Panc1 (cell line): Measurements from ENCODE around the gene NAP1L3. TPM values are rescaled to one million over a fixed set of nuclear protein-coding genes. Genes with fewer than 3 reads are reported as not detected.

Experiments
- ATAC-seq: fragments of 200-7000 bp; cut with Tn5 transposase; 2 replicates; pipeline ENCODE4 v1.9.1; 2020; ENCODE audit warnings: mild to moderate bottlenecking, moderate library complexity
- BruUV-seq: library from RNA; stranded (reverse); fragments of 400-500 nt; replicated peaks from 2 replicates; lab custom pipeline; 2021; lab: Mats Ljungman, UMichigan
- CTCF ChIA-PET: fragments of 300-600 bp; sonication (Branson Sonifier 250); formaldehyde crosslinking; loops from one replicate; lab custom pipeline; 2022; ENCODE audit warnings: antibody characterized with exemption; lab: Charles Lee
- POLR2A ChIA-PET: fragments of 300-600 bp; sonication (Branson Sonifier 250); formaldehyde crosslinking; loops from one replicate; lab custom pipeline; 2022; ENCODE audit warnings: antibody characterized with exemption; lab: Charles Lee
- DNase-seq: peaks from one replicate; pipeline ENCODE4 v3.0.0-alpha.2; 2010; ENCODE audit warnings: low read depth, low spot score
- H3K27ac ChIP-seq: 2 replicates; pipeline ENCODE4 v1.5.1; 2011; ENCODE audit warnings: mild to moderate bottlenecking, low read length, inconsistent platforms
- H3K27me3 ChIP-seq: fragments of 200-500 bp; sonication (Bioruptor generic); 2 replicates; pipeline ENCODE4 v1.6.0; 2014; ENCODE audit warnings: low read length, inconsistent platforms; ENCODE audit not compliant: control insufficient read depth, insufficient read depth
- H3K36me3 ChIP-seq: fragments of 200-500 bp; sonication (Bioruptor generic); 2 replicates; pipeline ENCODE4 v1.5.1; 2014; ENCODE audit warnings: inconsistent platforms, mild to moderate bottlenecking, low read length, moderate library complexity; ENCODE audit not compliant: control insufficient read depth, insufficient read depth
- H3K4me1 ChIP-seq: 2 replicates; pipeline ENCODE4 v1.5.1; 2011; ENCODE audit warnings: inconsistent platforms, mild to moderate bottlenecking, low read length, moderate library complexity; ENCODE audit not compliant: control insufficient read depth, insufficient read depth
- H3K4me3 ChIP-seq, 2 experiments: 2 replicates each; pipeline ENCODE4 v1.5.1; 2011 to 2012; ENCODE audit warnings: low read depth in 2 of 2, low read length in 2 of 2, mild to moderate bottlenecking in 2 of 2, inconsistent platforms in 1 of 2, moderate library complexity in 1 of 2
- H3K9me3 ChIP-seq: fragments of 200-500 bp; sonication (Bioruptor generic); 2 replicates; pipeline ENCODE4 v1.5.1; 2014; ENCODE audit warnings: low read depth, mild to moderate bottlenecking, inconsistent platforms, low read length, moderate library complexity; ENCODE audit not compliant: control insufficient read depth, insufficient read depth
- POLR2AphosphoS5 ChIP-seq: IDR thresholded peaks from 2 replicates; pipeline ENCODE4 v1.6.1; 2012; ENCODE audit warnings: mild to moderate bottlenecking, low read depth, low read length, moderate library complexity
- SIN3A ChIP-seq: IDR thresholded peaks from 2 replicates; pipeline ENCODE4 v1.6.1; 2012; ENCODE audit warnings: low read depth, mild to moderate bottlenecking, low read length, moderate library complexity, borderline replicate concordance; ENCODE audit not compliant: insufficient read depth
- TCF7L2 ChIP-seq: IDR thresholded peaks from 2 replicates; pipeline ENCODE4 v1.6.1; 2011; ENCODE audit warnings: mild to moderate bottlenecking, low read depth, low read length, inconsistent platforms
- in situ Hi-C: cut with HindIII; loops from 2 replicates; pipeline ENCODE4 v1.10.0; 2016; ENCODE audit warnings: low sequenced_read_pairs, low pct_unique_long_range_greater_than_20kb
- intact Hi-C: fragments of 100-400 bp; cut with micrococcal nuclease; formaldehyde crosslinking; loops from one replicate; pipeline ENCODE4 v1.10.0; 2022; ENCODE audit not compliant: unreplicated experiment
- total RNA-seq: library from RNA; stranded (reverse); gene quantifications from one replicate; pipeline ENCODE4 v1.2.1, GENCODE V29; 2021; ENCODE audit not compliant: unreplicated experiment
- TF ChIP-seq, protein P1 (sequence below): fragments of 450-650 bp; IDR thresholded peaks from 2 replicates; pipeline ENCODE4 v1.5.1; 2017; ENCODE audit warnings: mild to moderate bottlenecking
- TF ChIP-seq, protein P2 (sequence below), 2 experiments: IDR thresholded peaks; 2 replicates each; pipeline ENCODE4 v1.6.1; 2011 to 2012; ENCODE audit warnings: low read depth in 2 of 2, control low read depth in 1 of 2, low read length in 1 of 2, mild to moderate bottlenecking in 1 of 2, moderate library complexity in 1 of 2; ENCODE audit not compliant: insufficient read depth in 1 of 2

Gene NAP1L3
- total RNA-seq, 1 experiment from 2014 or later = 0.49 TPM

DNA sequence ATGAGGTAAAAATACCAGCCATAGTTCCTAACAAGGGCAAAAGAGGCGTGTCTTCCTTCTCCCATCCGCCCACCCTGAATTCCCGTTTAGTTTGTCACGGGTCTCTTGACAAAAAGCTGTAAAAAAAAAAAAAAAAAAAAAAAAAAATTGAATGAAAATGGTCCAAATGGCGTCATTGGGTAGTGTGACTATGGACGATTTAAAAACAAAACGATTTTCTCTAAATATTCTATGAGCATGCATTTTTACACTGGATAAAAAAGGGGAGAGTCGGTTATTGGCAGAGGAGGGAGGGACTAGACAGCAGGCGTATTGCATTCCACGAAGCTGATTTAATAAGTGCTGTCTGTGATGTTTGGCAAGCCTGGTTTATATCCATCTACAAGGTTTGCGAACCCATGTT is 492 bp upstream of the NAP1L3 start, which contains the start of gene FAM133A:
Gene FAM133A (plus strand): TSS at position 338 of the 403 bp plus-strand sequence. CDS start 35,214 bp downstream, outside the sequence.
- Histone ChIP-seq H3K36me3 (no peaks in the 10 kb centered on the region), H3K4me1 (no peaks in the 10 kb centered on the region), H3K27me3 (no peaks in the 10 kb centered on the region), H3K4me3 (peak within 1 kb of the TSS; percentile 58 to 65), H3K9me3 (no peaks in the 10 kb centered on the region), H3K27ac (no peak within 1 kb of the TSS)
- TF ChIP-seq TCF7L2 = no peak
- no peak for TF ChIP-seq SIN3A
- TF ChIP-seq, protein P1, sequence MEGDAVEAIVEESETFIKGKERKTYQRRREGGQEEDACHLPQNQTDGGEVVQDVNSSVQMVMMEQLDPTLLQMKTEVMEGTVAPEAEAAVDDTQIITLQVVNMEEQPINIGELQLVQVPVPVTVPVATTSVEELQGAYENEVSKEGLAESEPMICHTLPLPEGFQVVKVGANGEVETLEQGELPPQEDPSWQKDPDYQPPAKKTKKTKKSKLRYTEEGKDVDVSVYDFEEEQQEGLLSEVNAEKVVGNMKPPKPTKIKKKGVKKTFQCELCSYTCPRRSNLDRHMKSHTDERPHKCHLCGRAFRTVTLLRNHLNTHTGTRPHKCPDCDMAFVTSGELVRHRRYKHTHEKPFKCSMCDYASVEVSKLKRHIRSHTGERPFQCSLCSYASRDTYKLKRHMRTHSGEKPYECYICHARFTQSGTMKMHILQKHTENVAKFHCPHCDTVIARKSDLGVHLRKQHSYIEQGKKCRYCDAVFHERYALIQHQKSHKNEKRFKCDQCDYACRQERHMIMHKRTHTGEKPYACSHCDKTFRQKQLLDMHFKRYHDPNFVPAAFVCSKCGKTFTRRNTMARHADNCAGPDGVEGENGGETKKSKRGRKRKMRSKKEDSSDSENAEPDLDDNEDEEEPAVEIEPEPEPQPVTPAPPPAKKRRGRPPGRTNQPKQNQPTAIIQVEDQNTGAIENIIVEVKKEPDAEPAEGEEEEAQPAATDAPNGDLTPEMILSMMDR = no peak
- no peak for TF ChIP-seq POLR2AphosphoS5
- TF ChIP-seq, protein P2, sequence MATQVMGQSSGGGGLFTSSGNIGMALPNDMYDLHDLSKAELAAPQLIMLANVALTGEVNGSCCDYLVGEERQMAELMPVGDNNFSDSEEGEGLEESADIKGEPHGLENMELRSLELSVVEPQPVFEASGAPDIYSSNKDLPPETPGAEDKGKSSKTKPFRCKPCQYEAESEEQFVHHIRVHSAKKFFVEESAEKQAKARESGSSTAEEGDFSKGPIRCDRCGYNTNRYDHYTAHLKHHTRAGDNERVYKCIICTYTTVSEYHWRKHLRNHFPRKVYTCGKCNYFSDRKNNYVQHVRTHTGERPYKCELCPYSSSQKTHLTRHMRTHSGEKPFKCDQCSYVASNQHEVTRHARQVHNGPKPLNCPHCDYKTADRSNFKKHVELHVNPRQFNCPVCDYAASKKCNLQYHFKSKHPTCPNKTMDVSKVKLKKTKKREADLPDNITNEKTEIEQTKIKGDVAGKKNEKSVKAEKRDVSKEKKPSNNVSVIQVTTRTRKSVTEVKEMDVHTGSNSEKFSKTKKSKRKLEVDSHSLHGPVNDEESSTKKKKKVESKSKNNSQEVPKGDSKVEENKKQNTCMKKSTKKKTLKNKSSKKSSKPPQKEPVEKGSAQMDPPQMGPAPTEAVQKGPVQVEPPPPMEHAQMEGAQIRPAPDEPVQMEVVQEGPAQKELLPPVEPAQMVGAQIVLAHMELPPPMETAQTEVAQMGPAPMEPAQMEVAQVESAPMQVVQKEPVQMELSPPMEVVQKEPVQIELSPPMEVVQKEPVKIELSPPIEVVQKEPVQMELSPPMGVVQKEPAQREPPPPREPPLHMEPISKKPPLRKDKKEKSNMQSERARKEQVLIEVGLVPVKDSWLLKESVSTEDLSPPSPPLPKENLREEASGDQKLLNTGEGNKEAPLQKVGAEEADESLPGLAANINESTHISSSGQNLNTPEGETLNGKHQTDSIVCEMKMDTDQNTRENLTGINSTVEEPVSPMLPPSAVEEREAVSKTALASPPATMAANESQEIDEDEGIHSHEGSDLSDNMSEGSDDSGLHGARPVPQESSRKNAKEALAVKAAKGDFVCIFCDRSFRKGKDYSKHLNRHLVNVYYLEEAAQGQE (IDR thresholded peaks at IDR 0.05; ENCODE audit: insufficient read depth in 1 of 2, low read depth in 2 of 2, low read length in 1 of 2) = no peak
- ATAC-seq (peak; percentile 30; the same call in 1 of the 2 replicates), DNase-seq (no peak)
- no TSS peak for BruUV-seq
- ChIA-PET POLR2A (no interaction called here), CTCF (no interaction called here)
- intact Hi-C loops (no loop called here), in situ Hi-C loops (no loop called here)

DNA sequence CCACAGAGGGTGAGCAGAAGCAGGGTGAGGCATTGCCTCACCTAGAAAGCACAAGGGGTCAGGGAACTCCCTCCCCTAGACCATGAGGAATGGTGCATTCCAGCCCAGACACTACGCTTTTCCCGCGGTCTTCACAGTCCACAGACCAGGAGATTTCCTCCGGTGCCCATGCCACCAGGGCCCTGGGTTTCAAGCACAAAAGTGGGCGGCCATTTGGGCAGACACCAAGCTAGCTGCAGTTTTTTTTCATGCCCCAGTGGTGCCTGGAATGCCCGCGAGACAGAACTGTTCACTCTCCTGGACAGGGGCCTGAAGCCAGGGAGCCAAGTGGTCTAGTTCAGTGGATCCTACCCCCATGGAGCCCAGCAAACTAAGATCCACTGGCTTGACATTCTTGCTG is 12.8 kb downstream of the NAP1L3 start:
- H3K4me3 ChIP-seq = no peak overlapping the region
- H3K9me3 ChIP-seq = no peaks in the 10 kb centered on the region
- BruUV-seq = no TSS peak
- H3K27ac ChIP-seq = no peak overlapping the region
- no peak for TF ChIP-seq TCF7L2
- TF ChIP-seq POLR2AphosphoS5 = no peak
- TF ChIP-seq, protein P1 = no peak
- no peak for TF ChIP-seq SIN3A
- intact Hi-C loops (no loop called here), in situ Hi-C loops (no loop called here)
- CTCF ChIA-PET = no interaction called here
- no peaks in the 10 kb centered on the region for H3K4me1 ChIP-seq
- H3K27me3 ChIP-seq = no peaks in the 10 kb centered on the region
- no peak for ATAC-seq
- POLR2A ChIA-PET = no interaction called here
- no peaks in the 10 kb centered on the region for H3K36me3 ChIP-seq
- DNase-seq = no peak
